ENCODE measurements around the gene AUP1. TPM values are rescaled to one million over a fixed set of nuclear protein-coding genes. Genes with fewer than 3 reads are reported as not detected.

AUP1 gene
- total RNA-seq, 4 donors from 2014 or later: 79.9 to 142 (median 105) TPM

GRCh38 chr2:74576211-74576862 lies 46.8 kb upstream of the AUP1 start:
- H3K36me3 ChIP-seq: no peaks in the 10 kb centered on the region
- DNase-seq: no peak
- WGBS, 2 donors: 71 to 77% methylated on average over 6 to 7 of the region's 7 CpGs
- no peaks in the 10 kb centered on the region for H3K9me3 ChIP-seq
- no peaks in the 10 kb centered on the region for H3K4me1 ChIP-seq
- H3K4me3 ChIP-seq: no peak overlapping the region
- TF ChIP-seq POLR2A (IDR thresholded peaks at IDR 0.05) (no peak), CTCF (IDR thresholded peaks at IDR 0.05) (no peak)
- H3K27ac ChIP-seq: peak overlapping the region in 2 of 4 donors; percentile 59 to 65
- H3K27me3 ChIP-seq: peaks cover 0 to 9% (median 0%) of the 10 kb centered on the region in 4 donors
- intact Hi-C loops (cut with DNase I): no loop called here

- DNase-seq: no peak
- no peaks in the 10 kb centered on the region for H3K9me3 ChIP-seq
- no peak overlapping the region for H3K4me3 ChIP-seq
- no peak overlapping the region for H3K27ac ChIP-seq
- H3K27me3 ChIP-seq: peaks cover 0 to 9% (median 0%) of the 10 kb centered on the region in 4 donors
- 70 to 81% methylated on average over 4 of the region's 4 CpGs for WGBS, 2 donors
- H3K4me1 ChIP-seq: no peaks in the 10 kb centered on the region
- no peak for TF ChIP-seq POLR2A (IDR thresholded peaks at IDR 0.05)
- no peak for TF ChIP-seq CTCF (IDR thresholded peaks at IDR 0.05)
- intact Hi-C loops (cut with DNase I): no loop called here
- H3K36me3 ChIP-seq: no peaks in the 10 kb centered on the region
These were observed 45.8 kb upstream of the AUP1 start for GRCh38 chr2:74575320-74575719.

GRCh38 chr2:74573747-74574562 lies 44.4 kb upstream of the AUP1 start:
- intact Hi-C loops (cut with DNase I): no loop called here

GRCh38 chr2:74572178-74572925 lies 42.8 kb upstream of the AUP1 start:
- peaks cover 0 to 16% (median 0%) of the 10 kb centered on the region in 4 donors for H3K27me3 ChIP-seq
- H3K9me3 ChIP-seq: no peaks in the 10 kb centered on the region
- no peaks in the 10 kb centered on the region for H3K4me1 ChIP-seq
- no peak overlapping the region for H3K4me3 ChIP-seq
- TF ChIP-seq CTCF (IDR thresholded peaks at IDR 0.05) (no peak), POLR2A (IDR thresholded peaks at IDR 0.05) (no peak)
- H3K27ac ChIP-seq: no peak overlapping the region
- no peak for DNase-seq
- no peaks in the 10 kb centered on the region for H3K36me3 ChIP-seq
- 71 to 80% methylated on average over 3 of the region's 3 CpGs for WGBS, 2 donors
- intact Hi-C loops (cut with DNase I): no loop called here

More at GRCh38 chr2:74573747-74574562, 44.4 kb upstream of the AUP1 start:
- Histone ChIP-seq H3K27me3 (peaks cover 0 to 9% (median 0%) of the 10 kb centered on the region in 4 donors), H3K36me3 (no peaks in the 10 kb centered on the region), H3K27ac (peak overlapping the region in 2 of 4 donors; percentile 1), H3K4me3 (no peak overlapping the region), H3K4me1 (no peaks in the 10 kb centered on the region), H3K9me3 (no peaks in the 10 kb centered on the region)
- WGBS, 2 donors: 40 to 45% methylated on average over 7 of the region's 7 CpGs
- TF ChIP-seq CTCF (IDR thresholded peaks at IDR 0.05) (no peak), POLR2A (IDR thresholded peaks at IDR 0.05) (no peak)
- no peak for DNase-seq

All from esophagus squamous epithelium (tissue), 5 donors.